ENCODE data around the gene CFP.

The CFP gene

DNA sequence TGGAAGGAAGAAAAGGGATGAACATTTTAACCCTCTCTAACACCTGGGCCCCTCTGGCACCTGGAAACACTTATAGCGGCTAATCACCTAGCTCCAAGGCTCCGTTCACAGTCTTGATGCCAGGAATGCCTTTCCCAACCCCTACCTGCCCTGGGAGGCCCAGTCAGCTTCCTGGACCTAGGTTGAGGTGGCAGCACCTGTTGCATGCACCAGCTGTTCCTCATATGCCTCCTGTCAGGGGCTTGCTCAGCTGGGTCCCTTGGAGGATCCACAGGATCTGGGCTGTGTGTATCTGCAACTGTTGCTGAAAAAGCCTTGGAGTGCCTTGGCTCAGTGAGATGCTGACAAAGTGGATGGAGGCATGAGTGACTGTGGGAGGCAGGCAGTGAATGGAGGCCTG lies 4.4 kb downstream of the CFP start:
- ATAC-seq (ENCODE audit: low read depth) (no peak), DNase-seq (ENCODE audit: low spot score in 2 of 2) (no peak)
- H3K27ac Mint-ChIP-seq: no peak overlapping the region
- peaks cover 7% of the 10 kb centered on the region for H3K4me1 Mint-ChIP-seq
- H3K36me3 Mint-ChIP-seq: peaks cover 2% of the 10 kb centered on the region
- no peaks in the 10 kb centered on the region for H3K9me3 Mint-ChIP-seq
- no peak overlapping the region for H3K4me3 Mint-ChIP-seq
- H3K27me3 Mint-ChIP-seq: peaks cover 20% of the 10 kb centered on the region

- Mint-ChIP-seq H3K4me3 (peak overlapping the region; percentile 14), H3K36me3 (peaks cover 2% of the 10 kb centered on the region), H3K27ac (no peak overlapping the region), H3K9me3 (no peaks in the 10 kb centered on the region), H3K27me3 (peaks cover 24% of the 10 kb centered on the region), H3K4me1 (peaks cover 3% of the 10 kb centered on the region)
- DNase-seq (ENCODE audit: low spot score in 2 of 2) (no peak), ATAC-seq (ENCODE audit: low read depth) (no peak)
Measured at GRCh38 chrX:47623540-47624027, 6.1 kb downstream of the CFP start.

- DNase-seq (ENCODE audit: low spot score in 2 of 2) (no peak), ATAC-seq (ENCODE audit: low read depth) (no peak)
- H3K27ac Mint-ChIP-seq: no peak overlapping the region
- no peaks in the 10 kb centered on the region for H3K9me3 Mint-ChIP-seq
- peaks cover 3% of the 10 kb centered on the region for H3K4me1 Mint-ChIP-seq
- H3K36me3 Mint-ChIP-seq: peaks cover 2% of the 10 kb centered on the region
- no peak overlapping the region for H3K4me3 Mint-ChIP-seq
- peaks cover 33% of the 10 kb centered on the region for H3K27me3 Mint-ChIP-seq
Measured at GRCh38 chrX:47621851-47622250, 7.9 kb downstream of the CFP start.

- no peak for DNase-seq (ENCODE audit: low spot score in 2 of 2)
- Mint-ChIP-seq H3K4me1 (peaks cover 3% of the 10 kb centered on the region), H3K4me3 (no peak overlapping the region), H3K27ac (no peak overlapping the region), H3K27me3 (peaks cover 35% of the 10 kb centered on the region), H3K9me3 (no peaks in the 10 kb centered on the region), H3K36me3 (no peaks in the 10 kb centered on the region)
- no peak for ATAC-seq (ENCODE audit: low read depth)
Measured at GRCh38 chrX:47620303-47620685, 9.4 kb downstream of the CFP start.

DNA sequence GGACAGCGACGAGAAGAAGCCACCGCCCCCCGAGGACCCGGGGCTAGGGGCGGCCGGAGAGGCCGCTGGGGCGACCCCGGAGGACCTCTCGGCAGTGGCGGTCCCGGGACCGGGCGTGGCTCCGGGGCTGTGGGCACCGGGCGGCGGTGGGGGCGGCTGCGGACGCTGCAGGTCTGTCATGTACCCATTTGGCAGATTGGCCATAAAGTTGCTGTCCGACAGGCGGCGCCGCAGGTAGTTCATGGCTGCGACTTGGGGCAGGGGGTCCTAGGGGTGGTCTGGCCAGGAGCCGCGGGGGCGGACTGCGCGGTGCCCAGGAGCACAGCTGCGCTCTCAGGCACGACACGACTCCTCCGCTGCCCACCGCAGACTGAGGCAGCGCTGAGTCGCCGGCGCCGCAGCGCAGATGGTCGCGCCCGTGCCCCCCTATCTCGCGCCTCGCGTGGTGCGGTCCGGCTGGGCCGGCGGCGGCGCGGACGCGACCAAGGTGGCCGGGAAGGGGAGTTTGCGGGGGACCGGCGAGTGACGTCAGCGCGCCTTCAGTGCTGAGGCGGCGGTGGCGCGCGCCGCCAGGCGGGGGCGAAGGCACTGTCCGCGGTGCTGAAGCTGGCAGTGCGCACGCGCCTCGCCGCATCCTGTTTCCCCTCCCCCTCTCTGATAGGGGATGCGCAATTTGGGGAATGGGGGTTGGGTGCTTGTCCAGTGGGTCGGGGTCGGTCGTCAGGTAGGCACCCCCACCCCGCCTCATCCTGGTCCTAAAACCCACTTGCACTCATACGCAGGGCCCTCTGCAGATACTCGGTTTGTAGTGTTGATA lies 10.0 kb downstream of the CFP start, which contains the start of gene SYN1:
Gene SYN1 (minus strand): TSS at position 372 of the 817 bp plus-strand sequence. CDS start 129 bp downstream, at position 243.
- H3K9me3 Mint-ChIP-seq: no peaks in the 10 kb centered on the region
- no peak within 1 kb of the TSS for H3K27ac Mint-ChIP-seq
- ATAC-seq (ENCODE audit: low read depth) (peak; percentile 96), DNase-seq (ENCODE audit: low spot score in 2 of 2) (peak; percentile 70 to 72)
- H3K36me3 Mint-ChIP-seq: no peaks in the 10 kb centered on the region
- H3K4me1 Mint-ChIP-seq: peaks cover 3% of the 10 kb centered on the region
- peaks cover 31% of the 10 kb centered on the region for H3K27me3 Mint-ChIP-seq
- peak within 1 kb of the TSS; percentile 57 for H3K4me3 Mint-ChIP-seq

- Mint-ChIP-seq H3K4me1 (peaks cover 3% of the 10 kb centered on the region), H3K4me3 (peak overlapping the region; percentile 57), H3K27ac (no peak overlapping the region), H3K36me3 (no peaks in the 10 kb centered on the region), H3K9me3 (no peaks in the 10 kb centered on the region), H3K27me3 (peaks cover 31% of the 10 kb centered on the region)
- ATAC-seq (ENCODE audit: low read depth) (no peak), DNase-seq (ENCODE audit: low spot score in 2 of 2) (no peak)
Measured at GRCh38 chrX:47618923-47619485, 10.7 kb downstream of the CFP start.

DNA sequence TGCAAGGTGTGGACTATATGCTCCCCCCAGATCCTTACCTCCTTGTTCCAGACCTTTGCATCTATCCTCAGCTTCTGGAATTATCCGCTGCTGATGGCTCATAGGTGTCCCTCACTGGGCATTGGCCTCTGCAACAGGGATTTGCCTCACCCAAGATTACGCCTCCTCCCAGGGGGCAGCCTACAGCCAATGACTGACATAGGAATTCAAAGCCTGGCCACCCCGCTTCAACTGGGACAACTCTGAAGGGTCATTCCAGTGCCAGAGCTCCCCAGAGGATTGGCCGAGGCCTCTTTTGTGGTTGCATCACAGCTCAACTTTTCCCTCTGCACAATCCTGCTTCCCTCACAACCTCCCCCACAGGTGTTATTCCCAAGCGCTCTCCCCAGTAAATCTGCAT lies 15.1 kb downstream of the CFP start:
- Mint-ChIP-seq H3K27ac (no peak overlapping the region), H3K4me1 (peaks cover 3% of the 10 kb centered on the region), H3K27me3 (peaks cover 15% of the 10 kb centered on the region), H3K9me3 (no peaks in the 10 kb centered on the region), H3K36me3 (no peaks in the 10 kb centered on the region), H3K4me3 (no peak overlapping the region)
- DNase-seq (ENCODE audit: low spot score in 2 of 2) (no peak), ATAC-seq (ENCODE audit: low read depth) (no peak)

- no peak for DNase-seq (ENCODE audit: low spot score in 2 of 2)
- peaks cover 3% of the 10 kb centered on the region for H3K4me1 Mint-ChIP-seq
- H3K9me3 Mint-ChIP-seq: no peaks in the 10 kb centered on the region
- no peak for ATAC-seq (ENCODE audit: low read depth)
- no peak overlapping the region for H3K4me3 Mint-ChIP-seq
- H3K27me3 Mint-ChIP-seq: peaks cover 11% of the 10 kb centered on the region
- no peaks in the 10 kb centered on the region for H3K36me3 Mint-ChIP-seq
- no peak overlapping the region for H3K27ac Mint-ChIP-seq
Measured at GRCh38 chrX:47613082-47613481, 16.6 kb downstream of the CFP start.

DNA sequence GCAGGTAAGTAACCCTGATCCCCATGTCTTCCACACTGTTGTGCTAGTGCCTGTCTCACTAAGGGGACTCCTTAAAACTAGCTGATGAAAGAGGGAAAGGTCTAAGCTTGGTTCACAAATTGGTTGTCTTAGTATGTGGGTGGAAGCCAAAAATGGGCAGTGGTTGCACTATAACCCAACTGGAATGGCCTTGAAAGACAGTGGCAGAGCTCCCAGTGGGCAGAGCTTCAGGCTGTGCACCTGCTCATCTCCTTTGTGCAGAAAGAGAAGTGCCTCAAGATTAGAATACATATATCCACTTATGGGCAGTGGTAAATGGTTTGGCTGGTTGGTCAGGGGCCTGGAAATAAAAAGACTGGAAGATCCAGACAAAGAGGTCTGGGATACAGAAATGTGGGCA lies 17.3 kb downstream of the CFP start:
- Mint-ChIP-seq H3K4me1 (peaks cover 5% of the 10 kb centered on the region), H3K27ac (no peak overlapping the region), H3K36me3 (no peaks in the 10 kb centered on the region), H3K9me3 (no peaks in the 10 kb centered on the region), H3K27me3 (peaks cover 7% of the 10 kb centered on the region), H3K4me3 (no peak overlapping the region)
- DNase-seq (ENCODE audit: low spot score in 2 of 2) (no peak), ATAC-seq (ENCODE audit: low read depth) (no peak)

DNA sequence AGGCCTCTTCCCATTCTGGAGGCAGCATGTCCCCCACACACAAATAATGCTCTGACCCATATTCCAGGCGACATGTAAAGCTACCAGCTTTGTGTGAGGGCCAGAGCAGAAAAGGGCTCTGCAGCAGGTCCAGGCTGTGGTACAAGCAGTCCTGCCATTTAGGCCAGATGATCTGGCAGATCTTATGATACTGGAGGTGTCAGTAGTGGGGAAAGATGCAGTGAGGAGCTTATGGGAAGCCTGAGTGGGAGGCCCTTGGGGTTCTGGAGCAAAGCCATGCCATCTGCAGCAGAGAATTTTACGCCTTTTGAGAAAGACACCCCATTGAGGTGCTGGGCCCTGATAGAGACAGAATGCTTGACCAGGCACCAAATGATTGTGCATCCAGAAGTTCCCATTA lies 17.8 kb downstream of the CFP start:
- no peaks in the 10 kb centered on the region for H3K9me3 Mint-ChIP-seq
- DNase-seq (ENCODE audit: low spot score in 2 of 2): no peak
- H3K27ac Mint-ChIP-seq: no peak overlapping the region
- no peak for ATAC-seq (ENCODE audit: low read depth)
- no peak overlapping the region for H3K4me3 Mint-ChIP-seq
- H3K27me3 Mint-ChIP-seq: peaks cover 7% of the 10 kb centered on the region
- H3K36me3 Mint-ChIP-seq: no peaks in the 10 kb centered on the region
- peaks cover 5% of the 10 kb centered on the region for H3K4me1 Mint-ChIP-seq

DNA sequence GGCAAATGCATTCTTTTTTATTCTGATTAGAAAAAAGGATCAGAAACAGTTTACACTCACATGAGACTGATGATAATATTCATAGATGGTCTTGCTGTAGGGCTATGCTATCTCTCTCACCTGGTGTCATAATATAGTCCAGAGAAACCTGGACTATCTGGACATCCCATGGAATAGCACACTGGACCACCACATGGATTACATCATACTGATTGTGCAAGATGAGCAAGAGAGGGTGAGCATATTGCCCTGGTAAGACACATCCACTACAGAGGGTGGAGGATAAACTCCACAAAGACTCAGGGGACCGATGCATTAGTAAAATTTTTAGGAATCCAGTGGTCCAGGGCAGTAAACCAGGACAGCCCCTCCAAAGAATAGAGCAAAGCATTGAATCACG lies 18.2 kb downstream of the CFP start:
- no peaks in the 10 kb centered on the region for H3K36me3 Mint-ChIP-seq

GRCh38 chrX:47610511-47610910 lies 19.2 kb downstream of the CFP start:
- no peak for DNase-seq (ENCODE audit: low spot score in 2 of 2)
- Mint-ChIP-seq H3K4me3 (no peak overlapping the region), H3K4me1 (peaks cover 5% of the 10 kb centered on the region), H3K9me3 (no peaks in the 10 kb centered on the region), H3K27ac (no peak overlapping the region), H3K27me3 (peaks cover 7% of the 10 kb centered on the region), H3K36me3 (no peaks in the 10 kb centered on the region)
- no peak for ATAC-seq (ENCODE audit: low read depth)

More for the DNA sequence above, 18.2 kb downstream of the CFP start:
- Mint-ChIP-seq H3K9me3 (no peaks in the 10 kb centered on the region), H3K4me3 (no peak overlapping the region), H3K27ac (no peak overlapping the region), H3K27me3 (peaks cover 7% of the 10 kb centered on the region), H3K4me1 (peaks cover 5% of the 10 kb centered on the region)
- ATAC-seq (ENCODE audit: low read depth) (no peak), DNase-seq (ENCODE audit: low spot score in 2 of 2) (no peak)

- Mint-ChIP-seq H3K27me3 (peaks cover 8% of the 10 kb centered on the region), H3K4me3 (no peak overlapping the region), H3K36me3 (no peaks in the 10 kb centered on the region), H3K4me1 (peaks cover 5% of the 10 kb centered on the region), H3K27ac (no peak overlapping the region), H3K9me3 (no peaks in the 10 kb centered on the region)
- DNase-seq (ENCODE audit: low spot score in 2 of 2) (no peak), ATAC-seq (ENCODE audit: low read depth) (no peak)
Measured at GRCh38 chrX:47608130-47608810, 21.5 kb downstream of the CFP start.

DNA sequence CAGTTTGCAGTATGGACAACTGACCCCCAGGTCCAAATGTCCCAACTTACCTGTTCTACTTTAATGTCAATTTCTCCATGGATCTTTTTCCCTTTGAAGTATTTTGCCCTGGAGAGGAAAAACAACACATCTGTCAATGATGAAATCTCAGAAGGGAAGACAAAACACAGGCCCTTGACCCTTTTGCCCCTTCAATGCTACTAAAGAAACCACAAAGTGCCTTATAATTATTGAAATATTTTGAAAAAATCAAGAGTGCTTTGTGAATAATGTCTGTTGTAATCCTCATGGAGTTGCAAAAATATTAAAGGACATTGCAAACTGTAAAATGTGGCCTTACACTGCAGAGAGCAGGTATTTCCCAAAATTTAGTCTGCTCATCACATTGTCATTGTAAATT lies 22.6 kb downstream of the CFP start:
- no peak for ATAC-seq (ENCODE audit: low read depth)
- H3K4me3 Mint-ChIP-seq: no peak overlapping the region
- no peak for DNase-seq (ENCODE audit: low spot score in 2 of 2)
- H3K4me1 Mint-ChIP-seq: peaks cover 5% of the 10 kb centered on the region
- H3K9me3 Mint-ChIP-seq: no peaks in the 10 kb centered on the region
- H3K27ac Mint-ChIP-seq: no peak overlapping the region
- no peaks in the 10 kb centered on the region for H3K36me3 Mint-ChIP-seq
- peaks cover 7% of the 10 kb centered on the region for H3K27me3 Mint-ChIP-seq
